Kasumi-1 (cell line): Measurements from ENCODE around the gene DZIP3.
"Not testable (repeated sequence)": the region's sequence is repeated elsewhere in the genome, so short reads cannot be mapped to it uniquely, and the experiment has no call there.

Experiments
- DNase-seq, 2 experiments: peaks; one replicate each; lab custom pipeline; 2025; lab: John Stamatoyannopoulos, UW

Gene DZIP3

GRCh38 chr3:108598375-108598774 lies 8.9 kb downstream of the DZIP3 start:
- no peak for DNase-seq

DNA sequence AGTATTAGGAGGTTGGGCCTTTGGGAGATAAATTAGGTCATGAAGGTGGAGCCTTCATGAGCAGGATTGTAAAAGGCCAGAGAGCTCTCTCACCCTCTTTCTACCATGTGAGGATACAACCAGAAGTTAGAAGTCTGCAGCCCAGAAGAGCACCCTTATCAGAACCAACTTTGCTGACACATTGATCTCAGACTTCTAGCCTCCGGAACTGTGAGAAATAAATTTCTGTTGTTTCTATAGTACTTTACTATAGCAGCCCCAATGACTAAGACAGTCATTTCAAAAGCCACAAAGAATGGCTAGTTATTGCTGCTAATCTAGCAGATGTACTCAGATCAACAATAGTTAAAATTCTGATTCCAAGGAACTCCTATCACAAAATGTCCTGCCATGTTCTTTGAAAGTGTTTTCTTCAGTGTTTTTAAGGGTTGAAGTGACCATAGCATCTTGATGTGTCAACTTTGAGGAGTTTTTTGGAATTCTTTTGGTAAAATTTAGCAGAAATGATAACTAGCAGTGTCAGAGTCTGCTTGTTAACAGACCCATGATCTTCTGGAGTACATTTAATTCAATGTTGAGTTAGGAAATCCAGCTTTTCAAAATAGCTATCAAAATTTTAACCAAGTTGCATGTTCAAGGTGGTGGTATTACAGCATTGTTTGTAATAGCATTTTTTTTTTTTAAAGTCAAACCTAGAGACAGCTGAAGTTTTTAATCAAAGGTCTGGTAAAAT lies 10.3 kb downstream of the DZIP3 start:
- DNase-seq: no peak

- no peak for DNase-seq
Measured at GRCh38 chr3:108602249-108602934, 12.9 kb downstream of the DZIP3 start.

- DNase-seq: no peak
Measured at GRCh38 chr3:108602935-108603294, 13.4 kb downstream of the DZIP3 start.

- DNase-seq: peak; percentile 22 to 23
Measured at GRCh38 chr3:108603691-108604090, 14.2 kb downstream of the DZIP3 start.

GRCh38 chr3:108605028-108605427 lies 15.5 kb downstream of the DZIP3 start:
- no peak for DNase-seq

DNA sequence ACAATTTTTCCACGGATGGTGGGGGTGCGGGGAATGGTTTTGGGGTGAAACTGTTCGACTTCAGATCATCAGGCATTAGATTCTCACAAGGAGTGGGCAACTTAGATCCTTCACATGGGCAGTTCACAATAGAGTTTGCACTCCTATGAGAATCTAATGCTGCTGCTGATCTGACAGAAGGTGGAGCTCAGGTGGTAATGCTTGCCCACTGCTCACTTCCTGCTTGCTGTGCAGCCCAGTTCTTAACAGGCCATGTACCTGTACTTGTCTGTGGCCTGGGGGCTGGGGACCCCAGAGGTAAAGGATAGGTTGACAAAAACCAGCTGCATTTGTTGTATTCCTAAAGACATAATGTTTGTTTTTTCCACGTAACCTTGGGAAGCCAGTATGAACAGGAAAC lies 16.0 kb downstream of the DZIP3 start:
- DNase-seq: no peak

GRCh38 chr3:108608750-108609149 lies 19.2 kb downstream of the DZIP3 start:
- no peak for DNase-seq

- no peak for DNase-seq
Measured at GRCh38 chr3:108610651-108611050, 21.1 kb downstream of the DZIP3 start.

- not testable (repeated sequence) for DNase-seq
Measured at GRCh38 chr3:108616090-108616489, 26.6 kb downstream of the DZIP3 start.

DNA sequence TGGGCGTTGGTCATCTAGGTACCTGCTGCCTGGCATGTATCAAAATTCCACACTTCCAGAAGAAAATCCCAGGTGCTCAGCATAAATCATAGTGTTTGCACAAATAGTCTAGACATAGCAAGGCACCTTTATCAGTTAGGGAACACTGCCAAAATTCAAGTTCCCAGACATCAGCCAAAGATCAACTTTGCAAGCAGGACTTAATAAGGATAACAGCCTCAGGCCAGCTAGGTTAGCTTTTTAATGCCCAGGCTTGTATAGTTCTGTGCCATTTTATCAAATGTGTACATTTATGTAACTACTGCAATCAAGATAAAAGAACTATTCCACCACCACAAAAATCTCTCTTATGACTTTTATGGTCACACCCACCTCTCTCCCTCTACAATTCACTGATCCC lies 30.7 kb downstream of the DZIP3 start:
- DNase-seq: no peak

GRCh38 chr3:108623504-108623903 lies 34.0 kb downstream of the DZIP3 start:
- DNase-seq: no peak

DNA sequence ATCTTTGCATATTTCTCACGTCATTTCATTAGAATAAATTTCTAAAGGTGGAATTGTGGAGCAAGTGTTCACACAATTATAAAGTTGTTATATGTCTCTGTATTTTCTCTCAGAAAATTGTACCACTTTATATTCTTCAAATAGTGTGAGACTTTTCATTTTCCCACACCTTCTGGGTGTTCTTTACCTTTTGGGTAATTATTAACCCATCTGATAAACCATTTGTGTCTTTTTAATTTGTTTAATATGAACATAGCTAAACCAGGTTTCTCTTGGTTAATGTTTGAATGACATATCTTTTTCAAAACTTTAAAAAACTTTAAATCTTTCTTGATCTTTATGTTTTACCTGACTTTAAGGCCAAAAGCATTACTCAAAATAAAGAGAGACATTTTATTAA lies 40.5 kb downstream of the DZIP3 start:
- DNase-seq: no peak

- DNase-seq: no peak
Measured at GRCh38 chr3:108642526-108642925, 53.0 kb downstream of the DZIP3 start.

GRCh38 chr3:108645364-108645763 lies 55.8 kb downstream of the DZIP3 start:
- DNase-seq: no peak

DNA sequence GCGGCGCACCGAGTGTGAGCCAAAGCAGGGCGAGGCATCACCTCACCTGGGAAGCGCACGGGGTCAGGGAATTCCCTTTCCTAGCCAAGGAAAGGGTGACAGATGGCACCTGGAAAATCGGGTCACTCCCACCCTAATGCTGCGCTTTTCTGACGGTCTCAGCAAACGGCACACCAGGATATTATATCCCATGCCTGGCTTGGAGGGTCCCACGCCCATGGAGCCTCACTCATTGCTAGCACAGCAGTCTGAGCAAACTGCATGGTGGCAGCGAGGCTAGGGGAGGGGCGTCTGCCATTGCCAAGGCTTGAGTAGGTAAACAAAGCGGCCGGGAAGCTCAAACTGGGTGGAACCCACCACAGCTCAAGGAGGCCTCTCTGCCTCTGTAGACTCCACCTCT lies 66.1 kb downstream of the DZIP3 start:
- DNase-seq: not testable (repeated sequence)

DNA sequence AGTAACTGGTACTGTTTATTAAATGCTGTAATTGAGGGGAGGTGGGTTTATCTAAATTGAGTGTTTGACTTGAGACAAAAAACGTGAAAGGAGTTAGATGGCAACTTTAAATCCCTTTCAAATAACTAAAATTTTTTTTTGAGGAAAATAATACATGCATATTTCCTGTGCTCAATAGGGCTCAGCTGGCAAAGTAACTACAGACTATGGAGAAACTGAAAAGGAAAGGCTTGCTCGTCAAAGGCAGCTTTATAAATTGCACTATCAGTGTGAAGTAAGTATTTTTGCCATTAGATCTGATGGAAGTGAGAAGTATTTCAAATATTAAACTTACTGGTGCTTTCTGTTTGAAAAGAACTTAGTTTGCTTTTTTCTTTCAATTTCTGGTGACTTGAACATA lies 72.2 kb downstream of the DZIP3 start:
- DNase-seq: peak in 1 of 2 experiments; percentile 12

GRCh38 chr3:108662142-108662738 lies 72.7 kb downstream of the DZIP3 start:
- DNase-seq: peak; percentile 84 to 92

GRCh38 chr3:108664266-108664665 lies 74.7 kb downstream of the DZIP3 start:
- DNase-seq: no peak

- DNase-seq: no peak
Measured at GRCh38 chr3:108667312-108667711, 77.8 kb downstream of the DZIP3 start.

DNA sequence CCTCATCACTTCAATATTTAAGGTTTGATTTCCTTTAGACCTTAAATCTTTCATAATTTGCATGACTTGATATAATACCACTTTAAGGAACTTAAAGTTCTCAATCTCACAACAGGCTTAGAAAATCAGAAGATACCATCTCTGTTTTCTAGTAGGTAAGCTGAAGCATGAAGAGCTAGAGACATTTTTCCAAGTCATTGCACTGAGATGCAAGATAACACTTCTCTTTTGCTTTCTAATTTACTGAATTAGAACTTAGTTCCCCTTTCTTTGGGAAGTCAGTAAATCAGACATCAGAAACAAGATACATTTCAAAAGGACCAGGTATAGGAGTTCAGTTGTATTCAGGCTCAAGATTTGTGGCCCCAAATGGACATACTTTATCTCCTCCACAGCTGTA lies 79.7 kb downstream of the DZIP3 start:
- peak; percentile 8 to 9 for DNase-seq

DNA sequence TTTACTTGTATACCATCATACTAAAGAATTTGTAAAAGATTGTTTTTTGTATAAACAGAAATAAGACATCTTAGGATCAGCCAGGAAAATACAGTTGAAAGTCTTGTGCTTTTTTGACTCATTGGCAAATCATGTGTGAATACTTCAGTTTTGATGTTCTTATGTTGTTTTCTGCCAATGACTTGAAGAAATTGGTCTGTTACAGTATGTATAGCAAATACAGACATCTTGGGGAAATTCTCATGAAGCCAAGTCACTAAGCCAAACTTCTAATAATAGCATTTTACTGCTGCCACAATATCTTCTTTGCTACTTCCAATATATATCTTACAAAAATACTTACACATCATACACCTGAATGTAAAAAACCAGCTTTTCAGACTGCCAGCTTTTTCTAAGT lies 83.2 kb downstream of the DZIP3 start:
- no peak for DNase-seq

DNA sequence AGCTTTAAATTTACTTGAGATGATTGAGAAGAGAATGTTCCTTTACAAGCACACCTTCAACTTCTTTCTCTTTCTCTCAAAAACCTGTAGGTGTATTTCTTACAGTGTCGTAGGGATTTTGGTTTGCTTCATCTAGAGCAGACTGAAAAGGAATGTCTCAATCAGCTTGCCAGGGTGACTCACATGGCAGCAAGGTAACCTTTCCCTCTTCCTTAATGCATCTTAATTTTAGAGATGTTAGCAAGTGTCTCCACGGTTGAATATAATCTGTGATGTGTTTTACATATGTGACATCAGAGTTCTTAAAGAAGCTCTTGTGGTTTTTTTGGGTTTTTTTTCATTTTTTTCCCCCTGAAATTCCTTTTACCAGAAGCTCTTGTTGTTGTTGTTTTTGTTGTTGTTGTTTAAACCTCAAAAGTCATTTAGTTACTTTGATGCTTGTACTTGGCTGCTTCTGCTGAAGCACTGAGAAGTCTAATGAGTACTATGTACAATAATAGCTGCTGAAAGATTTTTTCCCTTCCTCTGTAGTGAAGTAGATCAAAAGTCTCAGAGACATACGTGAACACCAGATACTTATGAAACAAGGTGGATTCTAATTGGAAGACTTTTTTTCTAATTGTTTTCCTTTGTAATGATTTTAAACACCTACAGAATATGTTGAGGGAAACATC lies 84.6 kb downstream of the DZIP3 start:
- DNase-seq: no peak
